ENCODE results near the gene RDH11.

Gene RDH11

GRCh38 chr14:67636361-67636919 is 59.1 kb downstream of the RDH11 start:
- no peak for TF ChIP-seq CTCF (IDR thresholded peaks at IDR 0.05; ENCODE audit: extremely low read depth, insufficient read depth, missing control alignments)
- no peak for DNase-seq (ENCODE audit: low spot score)
- in situ Hi-C loops (cut with MboI; ENCODE audit: low pct_unique_long_range_greater_than_20kb, low sequenced_read_pairs, unreplicated experiment): no loop called here

- no peak for TF ChIP-seq CTCF (IDR thresholded peaks at IDR 0.05; ENCODE audit: extremely low read depth, insufficient read depth, missing control alignments)
- in situ Hi-C loops (cut with MboI; ENCODE audit: low pct_unique_long_range_greater_than_20kb, low sequenced_read_pairs, unreplicated experiment): no loop called here
- no peak for DNase-seq (ENCODE audit: low spot score)
Measured at GRCh38 chr14:67633451-67634147, 62.0 kb downstream of the RDH11 start.

- in situ Hi-C loops (cut with MboI; ENCODE audit: low pct_unique_long_range_greater_than_20kb, low sequenced_read_pairs, unreplicated experiment): no loop called here
- no peak for DNase-seq (ENCODE audit: low spot score)
- no peak for TF ChIP-seq CTCF (IDR thresholded peaks at IDR 0.05; ENCODE audit: extremely low read depth, insufficient read depth, missing control alignments)
Measured at GRCh38 chr14:67630938-67631337, 64.6 kb downstream of the RDH11 start.

- TF ChIP-seq CTCF (IDR thresholded peaks at IDR 0.05; ENCODE audit: extremely low read depth, insufficient read depth, missing control alignments): no peak
- no peak for DNase-seq (ENCODE audit: low spot score)
- in situ Hi-C loops (cut with MboI; ENCODE audit: low pct_unique_long_range_greater_than_20kb, low sequenced_read_pairs, unreplicated experiment): no loop called here
Measured at GRCh38 chr14:67630186-67630585, 65.4 kb downstream of the RDH11 start.

GRCh38 chr14:67627519-67627918 is 68.0 kb downstream of the RDH11 start:
- no peak for TF ChIP-seq CTCF (IDR thresholded peaks at IDR 0.05; ENCODE audit: extremely low read depth, insufficient read depth, missing control alignments)
- in situ Hi-C loops (cut with MboI; ENCODE audit: low pct_unique_long_range_greater_than_20kb, low sequenced_read_pairs, unreplicated experiment): no loop called here
- no peak for DNase-seq (ENCODE audit: low spot score)

Measured in GM13977 (cell line).